H1 (cell line): Measurements from ENCODE around the gene FICD. TPM values are rescaled to one million over a fixed set of nuclear protein-coding genes. Genes with fewer than 3 reads are reported as not detected.

Source experiments
- CTCF ChIA-PET: fragments of 300-600 bp; sonication (Branson Sonifier 250); formaldehyde crosslinking; loops from one replicate; lab custom pipeline; 2021; ENCODE audit not compliant: partially characterized antibody; lab: Charles Lee
- POLR2A ChIA-PET: fragments of 300-600 bp; sonication (Branson Sonifier 250); formaldehyde crosslinking; loops from one replicate; lab custom pipeline; 2021; ENCODE audit warnings: inconsistent platforms; ENCODE audit not compliant: partially characterized antibody; lab: Charles Lee
- DNase-seq, 2 experiments: peaks; one replicate each; pipeline versions ENCODE4 v3.0.0 to v3.0.0-alpha.2; 2010 to 2022; ENCODE audit warnings: low spot score in 2 of 2, low read depth in 1 of 2, mixed read lengths in 1 of 2
- FAIRE-seq: peaks from 2 replicates; lab custom pipeline; 2011; peaks lifted over from hg19 to GRCh38; lab: Jason Lieb, UNC
- H2AFZ ChIP-seq: 2 replicates; pipeline ENCODE4 v1.8.1; 2012; ENCODE audit warnings: low read length, inconsistent platforms
- H2AK5ac ChIP-seq: 2 replicates; pipeline ENCODE4 v1.6.1; 2013; ENCODE audit warnings: low read depth, low read length
- H2BK120ac ChIP-seq: replicated peaks from 2 replicates; pipeline ENCODE3; 2013; ENCODE audit warnings: low read depth, low read length, inconsistent platforms
- H2BK12ac ChIP-seq: 2 replicates; pipeline ENCODE4 v1.6.1; 2013; ENCODE audit warnings: low read depth, low read length
- H2BK15ac ChIP-seq: 2 replicates; pipeline ENCODE4 v1.6.1; 2013; ENCODE audit warnings: low read length
- H2BK20ac ChIP-seq: 2 replicates; pipeline ENCODE4 v1.6.1; 2013; ENCODE audit warnings: low read length
- H2BK5ac ChIP-seq: 2 replicates; pipeline ENCODE4 v1.6.1; 2013; ENCODE audit warnings: low read depth, low read length
- H3K14ac ChIP-seq: 2 replicates; pipeline ENCODE4 v1.6.1; 2013; ENCODE audit warnings: inconsistent platforms; ENCODE audit not compliant: insufficient read length
- H3K18ac ChIP-seq: 2 replicates; pipeline ENCODE4 v1.6.1; 2013; ENCODE audit warnings: low read length; ENCODE audit errors: extremely low read depth
- H3K23ac ChIP-seq: 2 replicates; pipeline ENCODE4 v1.6.1; 2013; ENCODE audit warnings: inconsistent platforms; ENCODE audit not compliant: insufficient read length
- H3K23me2 ChIP-seq: 2 replicates; pipeline ENCODE4 v1.6.1; 2013; ENCODE audit warnings: low read depth, low read length
- H3K27ac ChIP-seq: 2 replicates; pipeline ENCODE4 v1.6.1; 2011; ENCODE audit warnings: low read depth, low read length, inconsistent platforms
- H3K27me3 ChIP-seq, 4 experiments: replicated peaks in 1 of 4; 1 replicate in 1 of 4; 2 replicates in 3 of 4; pipeline versions ENCODE4 v1.6.1 to v1.8.1; 2011 to 2013; ENCODE audit warnings: low read length in 3 of 4, mild to moderate bottlenecking in 3 of 4, inconsistent platforms in 2 of 4, mixed read lengths in 2 of 4, moderate library complexity in 1 of 4; ENCODE audit not compliant: control insufficient read depth in 3 of 4, insufficient read depth in 3 of 4; ENCODE audit errors: extremely low read depth in 1 of 4
- H3K36me3 ChIP-seq, 4 experiments: 2 replicates each; pipeline versions ENCODE4 v1.6.1 to v1.8.1; 2011 to 2013; ENCODE audit warnings: mild to moderate bottlenecking in 4 of 4, low read length in 3 of 4, moderate library complexity in 2 of 4, control low read depth in 1 of 4, inconsistent platforms in 1 of 4; ENCODE audit not compliant: insufficient read depth in 4 of 4, control insufficient read depth in 2 of 4
- H3K4ac ChIP-seq: replicated peaks from 2 replicates; pipeline ENCODE3; 2013; ENCODE audit warnings: low read length, low read depth, mixed read lengths, inconsistent platforms; ENCODE audit not compliant: insufficient read length
- H3K4me1 ChIP-seq, 4 experiments: replicated peaks in 1 of 4; 1 replicate in 1 of 4; 2 replicates in 3 of 4; pipeline versions ENCODE4 v1.6.1 to v1.8.1; 2011 to 2013; ENCODE audit warnings: low read length in 3 of 4, inconsistent platforms in 2 of 4, mixed read lengths in 1 of 4; ENCODE audit not compliant: insufficient read depth in 4 of 4, control insufficient read depth in 3 of 4
- H3K4me2 ChIP-seq, 2 experiments: 2 replicates each; pipeline versions ENCODE4 v1.6.1 to v1.8.1; 2011 to 2013; ENCODE audit warnings: low read depth in 2 of 2, low read length in 2 of 2, control low read depth in 1 of 2, inconsistent platforms in 1 of 2, mild to moderate bottlenecking in 1 of 2; ENCODE audit not compliant: insufficient read depth in 1 of 2
- H3K4me3 ChIP-seq, 4 experiments: fragments of 200-600, 300-600 bp in 1 of 4; sonication (generic), shearing (Covaris generic), sonication (Bioruptor Twin) in 1 of 4; 2 replicates each; pipeline versions ENCODE4 v1.5.1 to v1.8.1; 2011 to 2016; ENCODE audit warnings: low read length in 4 of 4, low read depth in 3 of 4, control low read depth in 2 of 4, inconsistent platforms in 2 of 4, mild to moderate bottlenecking in 2 of 4, mixed read lengths in 1 of 4, moderate library complexity in 1 of 4; ENCODE audit not compliant: insufficient read depth in 2 of 4; ENCODE audit errors: extremely low read depth in 1 of 4
- H3K56ac ChIP-seq: replicated peaks from 2 replicates; pipeline ENCODE3; 2013; ENCODE audit warnings: low read depth, mild to moderate bottlenecking, mixed read lengths, low read length, inconsistent platforms; ENCODE audit not compliant: insufficient read length
- H3K79me1 ChIP-seq: 2 replicates; pipeline ENCODE4 v1.6.1; 2013; ENCODE audit warnings: low read depth, low read length, control low read depth
- H3K79me2 ChIP-seq, 2 experiments: 2 replicates each; pipeline versions ENCODE4 v1.6.1 to v1.8.1; 2012 to 2013; ENCODE audit warnings: low read length in 2 of 2, mild to moderate bottlenecking in 2 of 2, inconsistent platforms in 1 of 2; ENCODE audit not compliant: insufficient read depth in 2 of 2, control insufficient read depth in 1 of 2
- H3K9ac ChIP-seq, 4 experiments: replicated peaks in 1 of 4; 1 replicate in 1 of 4; 2 replicates in 3 of 4; pipeline versions ENCODE4 v1.6.1 to v1.8.1; 2011 to 2013; ENCODE audit warnings: low read depth in 3 of 4, low read length in 3 of 4, control low read depth in 2 of 4, mild to moderate bottlenecking in 2 of 4, moderate library complexity in 2 of 4, inconsistent platforms in 1 of 4; ENCODE audit errors: extremely low read depth in 1 of 4
- H3K9me3 ChIP-seq, 2 experiments: 2 replicates each; pipeline versions ENCODE4 v1.6.1 to v1.8.1; 2012 to 2013; ENCODE audit warnings: mild to moderate bottlenecking in 2 of 2, moderate library complexity in 2 of 2, control low read depth in 1 of 2, inconsistent platforms in 1 of 2, low read depth in 1 of 2, low read length in 1 of 2, mixed read lengths in 1 of 2; ENCODE audit not compliant: insufficient read depth in 2 of 2
- H4K20me1 ChIP-seq, 2 experiments: replicated peaks in 1 of 2; 2 replicates each; pipeline versions ENCODE3 to v1.8.1; 2011 to 2013; ENCODE audit warnings: inconsistent platforms in 2 of 2, low read length in 2 of 2, mild to moderate bottlenecking in 1 of 2; ENCODE audit not compliant: insufficient read depth in 2 of 2, control insufficient read depth in 1 of 2
- H4K5ac ChIP-seq: 2 replicates; pipeline ENCODE4 v1.6.1; 2013; ENCODE audit warnings: low read length, low read depth, mixed read lengths, inconsistent platforms; ENCODE audit not compliant: insufficient read length
- H4K8ac ChIP-seq: 2 replicates; pipeline ENCODE4 v1.8.0; 2013; ENCODE audit warnings: mild to moderate bottlenecking, moderate library complexity, low read length, inconsistent platforms; ENCODE audit not compliant: insufficient read depth; ENCODE audit errors: extremely low read depth
- H4K91ac ChIP-seq: replicated peaks from 2 replicates; pipeline ENCODE3; 2013; ENCODE audit warnings: low read length, mixed read lengths, inconsistent platforms; ENCODE audit not compliant: insufficient read length
- BACH1 ChIP-seq: IDR thresholded peaks from 2 replicates; pipeline ENCODE4 v1.6.1; 2012; ENCODE audit warnings: low read length, improper control_type of control experiment
- CBX5 ChIP-seq: fragments of 300-800, 300-1000 bp; sonication (generic); IDR thresholded peaks from 2 replicates; pipeline ENCODE4 v1.7.1; 2016; ENCODE audit warnings: antibody characterized with exemption, low read length, low read depth
- CBX8 ChIP-seq: fragments of 300-800, 300-1000 bp; sonication (generic); IDR thresholded peaks from 2 replicates; pipeline ENCODE4 v1.7.1; 2016; ENCODE audit warnings: low read depth, low read length, borderline replicate concordance
- EZH2 ChIP-seq: fragments of 200-600 bp; sonication (generic); IDR thresholded peaks from 2 replicates; pipeline ENCODE4 v1.7.1; 2012; ENCODE audit warnings: low read depth, mild to moderate bottlenecking, moderate library complexity, low read length, inconsistent platforms; ENCODE audit not compliant: severe bottlenecking
- KDM1A ChIP-seq: fragments of 200-600, 300-600 bp; sonication (generic); IDR thresholded peaks from 2 replicates; pipeline ENCODE4 v1.7.1; 2016; ENCODE audit warnings: mild to moderate bottlenecking, low read length, borderline replicate concordance
- POLR2AphosphoS5 ChIP-seq: IDR thresholded peaks from 2 replicates; pipeline ENCODE4 v1.6.1; 2011; ENCODE audit warnings: low read depth, low read length
- RAD21 ChIP-seq, 2 experiments: IDR thresholded peaks in 1 of 2; conservative IDR thresholded peaks in 1 of 2; 2 replicates each; pipeline ENCODE4 v1.6.1; 2011; ENCODE audit warnings: low read depth in 2 of 2, low read length in 2 of 2, improper control_type of control experiment in 1 of 2, inconsistent platforms in 1 of 2, mild to moderate bottlenecking in 1 of 2, moderate library complexity in 1 of 2
- RBBP5 ChIP-seq: IDR thresholded peaks from 2 replicates; pipeline ENCODE4 v1.7.1; 2012; ENCODE audit warnings: low read depth, mild to moderate bottlenecking, inconsistent platforms, low read length, moderate library complexity, borderline replicate concordance
- RXRA ChIP-seq: IDR thresholded peaks from 2 replicates; pipeline ENCODE4 v1.6.1; 2011; ENCODE audit warnings: low read depth, mild to moderate bottlenecking, low read length, moderate library complexity; ENCODE audit not compliant: insufficient read depth
- SIRT6 ChIP-seq: IDR thresholded peaks from one replicate; pipeline ENCODE4 v1.7.1; 2012; ENCODE audit warnings: low read length, inconsistent platforms
- TCF12 ChIP-seq: IDR thresholded peaks from 2 replicates; pipeline ENCODE4 v1.6.1; 2011; ENCODE audit warnings: low read depth, mild to moderate bottlenecking, low read length
- USF2 ChIP-seq: IDR thresholded peaks from 2 replicates; pipeline ENCODE4 v1.6.1; 2011; ENCODE audit warnings: low read length, improper control_type of control experiment
- ZNF274 ChIP-seq: IDR thresholded peaks from 2 replicates; pipeline ENCODE4 v1.7.0; 2012; ENCODE audit warnings: low read length, borderline replicate concordance; ENCODE audit errors: extremely low read depth
- WGBS, 2 experiments: shearing (Covaris generic) in 1 of 2; methylation state at CpG; one replicate each; pipeline versions ENCODE4 v1.1.6 to v1.1.7; 2013 to 2015; ENCODE audit warnings: low lambda C conversion rate in 2 of 2, mixed read lengths in 2 of 2, inconsistent platforms in 1 of 2, low coverage in 1 of 2, missing lambda C conversion rate in 1 of 2; ENCODE audit not compliant: insufficient replicate concordance in 2 of 2, insufficient coverage in 1 of 2, insufficient read length in 1 of 2; ENCODE audit errors: extremely low coverage in 1 of 2, missing lambda C conversion rate in 1 of 2; 5-methylcytosine and 5-hydroxymethylcytosine counted together
- polyA plus RNA-seq, 7 experiments: library from polyadenylated mRNA; depleted of rRNA in 3 of 7; stranded (reverse) in 5 of 7; unstranded in 2 of 7; fragments of >200 nt in 5 of 7; fragments of 200-250 nt in 2 of 7; gene quantifications; 1 replicate in 5 of 7; 2 replicates in 1 of 7; 4 replicates in 1 of 7; pipeline versions ENCODE4 v1.2.1 to v1.2.3, GENCODE V29; 2011 to 2013; ENCODE audit warnings: missing spikeins in 2 of 7, mixed read lengths in 2 of 7
- total RNA-seq: library from RNA; stranded (reverse); fragmentation: NEBNext Ultra II Directional; extraction: Animal tissue kit (Norgen Biotek cat#: 25700); gene quantifications from 2 replicates; pipeline ENCODE4 v1.2.1, GENCODE V29; 2021

FICD gene
- total and polyA plus RNA-seq, 2 of the 8 experiments (the other 6 are each of a cell fraction or from before 2014, with no cell fraction given) = 2.2 to 6.0 TPM

- Histone ChIP-seq H4K91ac (no peak overlapping the region), H3K79me1 (no peaks in the 10 kb centered on the region), H2BK20ac (no peak overlapping the region), H4K5ac (no peak overlapping the region), H3K79me2 (no peaks in the 10 kb centered on the region), H3K4ac (no peak overlapping the region), H3K56ac (no peak overlapping the region), H2AK5ac (no peak overlapping the region), H2BK12ac (no peak overlapping the region), H2AFZ (no peak overlapping the region), H3K4me3 (no peak overlapping the region), H3K9ac (no peak overlapping the region), H3K4me2 (no peak overlapping the region), H3K23ac (no peak overlapping the region), H3K27me3 (no peaks in the 10 kb centered on the region), H3K14ac (no peak overlapping the region), H3K9me3 (no peaks in the 10 kb centered on the region; a peak in 1 of 4 replicates), H3K36me3 (no peaks in the 10 kb centered on the region), H3K27ac (no peak overlapping the region), H3K23me2 (0 out of 2 replicates have a peak, but pooled peaks cover 2% of the 10 kb centered on the region), H4K20me1 (no peaks in the 10 kb centered on the region), H4K8ac (no peak overlapping the region), H2BK15ac (no peak overlapping the region), H2BK5ac (no peak overlapping the region), H3K4me1 (0 out of 7 replicates have a peak, but pooled peaks cover 0 to 3% (median 0%) of the 10 kb centered on the region in 4 experiments), H2BK120ac (no peak overlapping the region), H3K18ac (no peak overlapping the region)
- FAIRE-seq (no peak), DNase-seq (no peak)
- ChIA-PET POLR2A (interaction anchor here (0.7 kb wide), 1 partner anchor 1006 kb away, joined by 3 read pairs; no protein-coding TSS in a partner anchor), CTCF (interaction anchor here (1.0 to 4.2 kb wide), 7 partner anchors 11 to 519 kb away, joined by 3 to 41 read pairs (median 3); no protein-coding TSS in a partner anchor)
- WGBS, 2 experiments = 88% methylated on average over 1 of the region's 1 CpG; no CpG with 5 or more reads in 1 of the 2 experiments
- TF ChIP-seq CBX8 (no peak), EZH2 (no peak), RBBP5 (no peak), ZNF274 (no peak), KDM1A (no peak), BACH1 (no peak), POLR2AphosphoS5 (no peak), RAD21 (IDR thresholded peaks at IDR 0.05 in 1 of 2, conservative IDR thresholded peaks at IDR 0.05 in 1 of 2; ENCODE audit: low read depth in 2 of 2, low read length in 2 of 2) (no peak), CBX5 (no peak), RXRA (no peak), TCF12 (no peak), USF2 (no peak), SIRT6 (no peak)
Measured at GRCh38 chr12:108509806-108510205, 5.3 kb upstream of the FICD start.
